HG03135 (cell line): ENCODE measurements around the gene SH3GLB2.
"Not testable (repeated sequence)": the region's sequence is repeated elsewhere in the genome, so short reads cannot be mapped to it uniquely, and the experiment has no call there.

Experiments
- ATAC-seq: cut with Tn5 transposase; IDR thresholded peaks from one replicate; pipeline ENCODE4 v1.9.1; 2021; ENCODE audit warnings: mild to moderate bottlenecking, moderate library complexity; ENCODE audit not compliant: unreplicated experiment

The SH3GLB2 gene

DNA sequence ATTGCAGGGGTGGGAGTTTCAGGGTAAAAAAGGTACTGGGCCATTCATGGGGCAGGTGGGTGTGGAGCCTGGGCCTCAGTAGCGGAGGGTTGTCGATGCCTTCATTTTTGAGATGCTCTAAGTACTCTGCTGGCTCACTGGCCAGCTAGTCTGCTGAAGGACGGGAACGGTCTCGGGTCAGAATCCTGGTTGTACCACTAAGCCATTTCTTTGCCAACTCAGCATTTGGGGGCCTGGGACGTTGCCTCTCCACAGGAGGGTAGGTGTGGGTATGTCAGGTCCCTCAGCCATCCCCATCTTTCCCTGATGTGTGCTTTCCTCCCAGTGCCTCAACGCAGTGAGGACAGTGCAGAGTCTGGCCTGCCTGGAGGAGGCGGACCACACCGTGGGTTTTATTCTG, 25.1 kb downstream of the SH3GLB2 start:
- no peak for ATAC-seq

- ATAC-seq, result no peak
These were observed 26.4 kb downstream of the SH3GLB2 start for GRCh38 chr9:129001504-129002325.

DNA sequence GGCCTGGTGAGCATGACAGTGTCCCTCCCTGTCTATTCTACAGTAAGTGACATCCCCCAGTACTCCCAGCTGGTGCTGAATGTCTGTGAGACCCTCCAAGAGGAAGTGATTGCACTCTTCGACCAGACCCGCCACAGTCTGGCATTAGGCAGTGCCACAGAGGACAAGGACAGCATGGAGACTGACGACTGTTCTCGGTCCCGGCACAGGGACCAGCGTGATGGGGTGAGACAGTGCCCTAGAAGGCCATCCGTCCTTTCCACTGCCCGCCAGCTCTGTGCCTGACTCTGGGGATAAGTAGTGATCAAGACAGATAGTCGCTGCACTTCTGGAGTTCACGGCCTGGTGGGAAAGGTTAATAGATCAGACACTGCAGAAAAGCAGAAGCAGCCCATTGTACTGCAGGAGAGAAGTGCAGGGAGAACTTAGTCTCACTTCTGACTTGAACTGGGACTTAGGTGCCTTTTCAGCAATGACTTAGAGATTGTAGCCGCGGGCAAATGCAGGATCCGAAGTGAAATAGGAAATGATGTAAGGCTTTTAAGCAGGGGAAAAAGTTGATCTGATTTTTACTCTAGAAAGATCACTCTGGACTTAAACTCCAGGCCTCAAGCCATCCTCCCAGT, 28.4 kb downstream of the SH3GLB2 start:
- no peak for ATAC-seq

DNA sequence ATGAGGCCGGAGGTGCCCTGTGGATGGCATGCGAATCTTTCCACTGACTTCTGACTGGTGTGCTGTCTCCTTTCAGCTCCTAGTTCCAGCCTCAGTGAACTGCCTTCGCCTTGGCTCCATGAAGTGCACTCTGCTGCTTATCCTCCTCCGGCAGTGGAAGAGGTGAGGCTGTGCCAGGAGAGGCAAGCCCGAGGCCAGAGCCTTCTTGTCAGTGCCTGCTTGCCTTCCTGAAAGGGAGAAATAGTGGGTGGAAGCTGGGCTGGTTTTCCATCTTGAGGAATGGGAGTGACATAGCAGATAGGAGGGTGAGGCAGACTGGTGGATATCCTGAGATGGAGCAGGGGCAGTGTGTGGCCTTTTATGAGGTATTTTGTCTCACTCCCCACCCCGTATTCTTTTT, 29.7 kb downstream of the SH3GLB2 start:
- no peak for ATAC-seq

GRCh38 chr9:128995791-128996190, 32.3 kb downstream of the SH3GLB2 start:
- ATAC-seq, result no peak

DNA sequence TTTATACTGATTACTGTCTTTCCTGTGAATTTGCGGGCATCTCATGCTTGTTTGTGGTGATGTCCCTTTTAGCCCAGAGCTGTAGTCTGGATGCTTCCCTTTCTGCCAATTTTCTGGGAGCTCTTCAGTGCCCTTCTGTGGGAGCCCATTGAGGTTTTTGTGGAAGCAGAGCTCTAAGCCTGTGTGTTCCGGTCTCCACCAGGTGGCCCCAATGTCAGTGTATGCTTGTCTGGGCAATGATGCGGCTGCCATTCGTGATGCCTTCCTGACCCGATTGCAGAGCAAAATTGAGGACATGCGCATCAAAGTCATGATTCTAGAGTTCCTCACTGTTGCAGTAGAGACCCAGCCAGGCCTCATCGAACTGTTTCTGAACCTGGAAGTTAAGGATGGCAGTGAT, 35.1 kb downstream of the SH3GLB2 start:
- no peak for ATAC-seq

DNA sequence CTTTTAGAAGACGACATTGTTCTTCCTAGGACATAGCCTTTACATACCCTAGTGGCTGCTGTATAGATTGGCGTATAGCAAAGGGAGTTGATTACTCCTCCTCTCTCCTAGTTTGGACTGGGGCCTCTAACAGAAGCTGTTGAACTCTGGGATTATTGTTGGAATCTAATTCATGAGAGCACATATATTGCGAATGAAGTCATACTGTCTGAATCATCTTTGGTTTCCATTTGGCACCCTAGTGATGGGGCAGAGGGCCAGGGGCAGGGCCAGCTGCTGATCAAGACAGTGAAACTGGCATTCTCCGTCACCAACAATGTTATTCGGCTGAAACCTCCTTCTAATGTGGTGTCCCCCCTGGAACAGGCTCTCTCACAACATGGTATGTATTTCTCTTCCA, 40.3 kb downstream of the SH3GLB2 start:
- no peak for ATAC-seq

DNA sequence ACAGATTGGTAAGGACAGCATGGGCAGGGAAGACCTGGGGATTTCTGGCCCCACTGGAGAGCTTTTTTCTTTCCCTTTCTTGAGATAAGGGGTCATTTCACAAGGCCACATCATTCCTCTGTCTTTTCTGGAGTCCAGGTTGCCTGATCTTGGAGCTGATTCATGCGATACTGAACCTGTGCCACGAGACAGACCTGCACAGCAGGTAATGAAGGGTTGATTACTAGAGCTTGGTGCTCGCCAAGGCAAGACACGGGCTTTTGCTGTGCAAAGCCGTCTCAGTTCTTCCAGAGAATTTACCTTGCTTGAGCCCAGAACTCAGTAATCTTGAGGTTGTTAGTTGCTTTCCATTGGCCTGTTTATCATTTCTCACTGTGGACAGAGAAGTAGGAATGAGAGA, 41.5 kb downstream of the SH3GLB2 start:
- ATAC-seq, result no peak

- ATAC-seq, result no peak
These were observed 44.6 kb downstream of the SH3GLB2 start for GRCh38 chr9:128983536-128983935.

GRCh38 chr9:128979111-128979510, 49.0 kb downstream of the SH3GLB2 start:
- ATAC-seq, result no peak

GRCh38 chr9:128972956-128973355, 55.2 kb downstream of the SH3GLB2 start:
- ATAC-seq, result no peak

DNA sequence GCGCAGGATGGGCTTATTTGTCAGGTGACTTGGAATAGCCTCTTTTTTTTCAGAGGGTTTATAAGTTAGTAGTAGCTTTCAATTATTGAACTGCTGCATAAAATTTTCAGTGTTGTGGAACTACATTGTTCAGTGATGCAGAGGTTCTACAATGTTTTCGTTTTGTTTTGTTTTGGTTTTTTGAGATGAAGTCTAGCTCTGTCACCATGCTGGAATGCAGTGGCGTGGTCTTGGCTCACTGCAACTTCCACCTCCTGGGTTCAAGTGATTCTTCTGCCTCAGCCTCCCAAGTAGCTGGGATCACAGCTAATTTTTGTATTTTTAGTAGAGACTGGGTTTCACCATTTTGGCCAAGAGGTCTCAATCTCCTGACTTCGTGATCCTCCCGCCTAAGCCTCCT, 58.6 kb downstream of the SH3GLB2 start:
- ATAC-seq, result no peak

- not testable (repeated sequence) for ATAC-seq
These were observed 66.7 kb downstream of the SH3GLB2 start for GRCh38 chr9:128961403-128961802.
